ENCODE measurements around the gene PRB3.

DNA sequence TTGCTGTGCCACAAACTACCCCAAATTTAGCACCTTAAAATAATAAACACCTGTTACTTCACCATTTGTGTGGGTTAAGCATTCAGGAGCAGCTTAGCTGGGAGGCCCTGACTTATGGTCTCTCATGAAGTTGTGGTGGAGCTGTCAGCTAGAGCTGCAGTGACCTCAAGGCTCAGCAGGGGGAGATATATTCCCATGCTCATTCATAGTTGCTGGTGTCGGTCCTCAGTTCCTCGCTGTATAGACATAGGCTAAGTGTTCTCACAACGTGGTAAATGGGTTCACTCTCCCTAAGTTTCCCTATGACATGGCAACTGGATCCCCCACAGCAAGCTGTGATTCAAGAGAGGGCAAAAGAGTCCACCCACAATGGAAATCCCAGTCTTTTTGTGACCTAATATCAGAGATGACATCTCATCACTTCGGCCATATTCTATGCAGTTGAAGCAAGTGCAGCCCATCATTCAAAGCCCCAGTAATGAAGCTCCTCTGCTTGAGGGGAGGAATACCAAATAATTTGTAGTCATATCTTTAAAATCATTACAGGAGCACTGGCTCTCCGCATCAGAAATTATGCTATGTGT is 41.1 kb downstream of the PRB3 start:
- TF ChIP-seq YY1 (IDR thresholded peaks at IDR 0.05; ENCODE audit: insufficient read depth, insufficient read length) (no peak), ZNF274 (IDR thresholded peaks at IDR 0.05; ENCODE audit: low read depth, low read length) (no peak)

Data from NT2/D1 (cell line).